NCI-H1417 (cell line): ENCODE results near the gene THEMIS.
"Not testable (repeated sequence)": the region's sequence is repeated elsewhere in the genome, so short reads cannot be mapped to it uniquely, and the experiment has no call there.

Experiments used
- DNase-seq, 3 experiments: peaks; one replicate each; lab custom pipeline; 2025; lab: John Stamatoyannopoulos, UW

THEMIS gene

GRCh38 chr6:127718694-127719093 lies 182.2 kb downstream of the THEMIS start:
- no peak for DNase-seq

- no peak for DNase-seq
Measured at GRCh38 chr6:127717384-127717783, 183.5 kb downstream of the THEMIS start.

GRCh38 chr6:127716465-127716864 lies 184.4 kb downstream of the THEMIS start:
- DNase-seq: no peak

- no peak for DNase-seq
Measured at GRCh38 chr6:127710668-127711067, 190.2 kb downstream of the THEMIS start.

- DNase-seq: no peak
Measured at GRCh38 chr6:127706216-127706615, 194.6 kb downstream of the THEMIS start.

- no peak for DNase-seq
Measured at GRCh38 chr6:127695108-127695507, 205.8 kb downstream of the THEMIS start.

- no peak for DNase-seq
Measured at GRCh38 chr6:127691146-127691545, 209.7 kb downstream of the THEMIS start.

- DNase-seq: no peak
Measured at GRCh38 chr6:127690588-127690987, 210.3 kb downstream of the THEMIS start.

- peak in 1 of 3 experiments; percentile 55 for DNase-seq
Measured at GRCh38 chr6:127690092-127690491, 210.8 kb downstream of the THEMIS start.

- DNase-seq: not testable (repeated sequence)
Measured at GRCh38 chr6:127687490-127687889, 213.4 kb downstream of the THEMIS start.

GRCh38 chr6:127686084-127686483 lies 214.8 kb downstream of the THEMIS start:
- no peak for DNase-seq

GRCh38 chr6:127684501-127684900 lies 216.4 kb downstream of the THEMIS start:
- DNase-seq: no peak
